SU-DHL-6 (cell line): ENCODE results near the gene ACSS2.
"Not testable (repeated sequence)": the region's sequence is repeated elsewhere in the genome, so short reads cannot be mapped to it uniquely, and the experiment has no call there.

ENCODE experiments used
- H2AFZ ChIP-seq: fragments of 200-600 bp; sonication (generic); 2 replicates; pipeline ENCODE4 v1.6.1; 2014; ENCODE audit warnings: low read depth, mild to moderate bottlenecking, moderate library complexity, mixed read lengths, antibody characterized with exemption, low read length; ENCODE audit not compliant: severe bottlenecking
- H3F3A ChIP-seq: fragments of 200-600 bp; shearing (Covaris generic); 2 replicates; pipeline ENCODE4 v1.6.0; 2016; ENCODE audit warnings: antibody characterized with exemption, mild to moderate bottlenecking; ENCODE audit not compliant: insufficient read depth
- H3K27ac ChIP-seq: fragments of 200-600 bp; sonication (generic); 2 replicates; pipeline ENCODE4 v1.5.1; 2016; ENCODE audit warnings: low read depth, mild to moderate bottlenecking, low read length, moderate library complexity, mixed read lengths
- H3K27me3 ChIP-seq: fragments of 200-600 bp; sonication (generic), shearing (Covaris generic); 2 replicates; pipeline ENCODE4 v1.6.0; 2014; ENCODE audit warnings: mild to moderate bottlenecking, low read length
- H3K36me3 ChIP-seq: fragments of 200-600 bp; sonication (generic); 2 replicates; pipeline ENCODE4 v1.6.1; 2014; ENCODE audit warnings: mild to moderate bottlenecking, low read length, mixed read lengths
- H3K4me2 ChIP-seq: fragments of 300-600, 200-600 bp; shearing (Covaris generic), sonication (generic); 2 replicates; pipeline ENCODE4 v1.6.0; 2014; ENCODE audit warnings: low read length, low read depth, mild to moderate bottlenecking; ENCODE audit not compliant: poor library complexity, severe bottlenecking
- H3K4me3 ChIP-seq: fragments of 200-600 bp; sonication (generic); 2 replicates; pipeline ENCODE4 v1.5.1; 2014; ENCODE audit warnings: antibody characterized with exemption, low read length, mild to moderate bottlenecking, mixed read lengths; ENCODE audit not compliant: insufficient read depth, poor library complexity, severe bottlenecking
- H3K79me2 ChIP-seq: fragments of 200-600 bp; sonication (generic); 2 replicates; pipeline ENCODE4 v1.6.1; 2014; ENCODE audit warnings: mild to moderate bottlenecking, low read length, moderate library complexity; ENCODE audit not compliant: insufficient read depth
- H3K9ac ChIP-seq: fragments of 200-600 bp; sonication (generic); 2 replicates; pipeline ENCODE4 v1.7.0; 2014; ENCODE audit warnings: mild to moderate bottlenecking, low read length
- H3K9me2 ChIP-seq: fragments of 200-600 bp; sonication (generic); replicated peaks from 2 replicates; pipeline ENCODE4 v1.6.1; 2014; ENCODE audit warnings: low read length; ENCODE audit not compliant: insufficient read depth
- H3K9me3 ChIP-seq: fragments of 200-600 bp; sonication (generic); 2 replicates; pipeline ENCODE4 v1.6.1; 2014; ENCODE audit warnings: low read length, mixed read lengths; ENCODE audit not compliant: insufficient read depth
- H4K20me1 ChIP-seq: fragments of 200-600 bp; sonication (generic); 2 replicates; pipeline ENCODE4 v1.6.1; 2014; ENCODE audit warnings: low read depth, mild to moderate bottlenecking, antibody characterized with exemption, low read length, moderate library complexity, mixed read lengths
- CTCF ChIP-seq: fragments of 200-600 bp; sonication (generic); IDR thresholded peaks from one replicate; pipeline ENCODE4 v1.5.1; 2017; ENCODE audit warnings: antibody characterized with exemption, mild to moderate bottlenecking, low read length, moderate library complexity; ENCODE audit not compliant: insufficient read depth, poor library complexity, severe bottlenecking
- EZH2phosphoT487 ChIP-seq: fragments of 200-600 bp; sonication (generic), shearing (Covaris generic); conservative IDR thresholded peaks from 2 replicates; pipeline ENCODE4 v1.6.1; 2018; ENCODE audit warnings: mild to moderate bottlenecking, antibody characterized with exemption, low read length, moderate library complexity, mixed read lengths

Gene ACSS2

DNA sequence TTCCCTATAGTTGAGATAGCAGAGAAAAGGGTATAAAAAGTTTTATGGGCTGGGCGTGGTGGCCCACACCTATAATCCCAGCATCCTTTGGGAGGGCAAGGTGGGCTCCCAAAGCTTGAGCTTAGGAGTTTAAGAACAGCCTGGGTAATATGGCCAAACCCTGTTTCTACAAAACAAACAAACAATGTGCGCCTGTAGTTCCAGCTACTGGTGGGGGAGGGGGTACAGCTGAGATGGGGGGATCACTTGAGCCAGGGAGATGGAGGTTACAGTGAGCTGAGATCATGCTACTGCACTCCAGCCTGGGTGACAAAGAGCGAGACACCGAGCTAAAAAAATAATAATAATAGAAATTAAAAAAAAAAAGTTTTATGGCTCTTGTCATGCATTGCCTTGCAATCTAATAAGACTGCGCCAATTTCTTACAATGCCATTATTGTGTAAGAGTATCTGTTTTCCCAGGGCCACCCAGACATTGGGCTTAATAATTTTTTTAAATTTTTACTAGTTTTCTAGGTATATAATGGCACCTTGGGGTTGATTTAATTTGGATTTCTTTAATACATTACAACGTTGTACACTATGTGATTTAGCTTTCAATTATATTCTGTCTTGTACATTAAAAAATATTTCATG is 3.9 kb downstream of the ACSS2 start:
- Histone ChIP-seq H2AFZ (no peak overlapping the region), H3K36me3 (no peaks in the 10 kb centered on the region), H3K79me2 (no peaks in the 10 kb centered on the region), H3K4me3 (no peak overlapping the region), H3F3A (no peaks in the 10 kb centered on the region), H4K20me1 (no peaks in the 10 kb centered on the region), H3K27ac (no peak overlapping the region), H3K4me2 (no peak overlapping the region), H3K27me3 (no peaks in the 10 kb centered on the region), H3K9me3 (no peaks in the 10 kb centered on the region), H3K9me2 (no peaks in the 10 kb centered on the region), H3K9ac (no peak overlapping the region)
- no peak for TF ChIP-seq CTCF
- TF ChIP-seq EZH2phosphoT487: no peak

- not testable (repeated sequence) for H3K4me3 ChIP-seq, H3K27me3 ChIP-seq
These were observed 4.6 kb downstream of the ACSS2 start for GRCh38 chr20:34880971-34881370.

GRCh38 chr20:34881689-34882088 is 5.3 kb downstream of the ACSS2 start:
- no peak for TF ChIP-seq CTCF
- TF ChIP-seq EZH2phosphoT487: no peak
- Histone ChIP-seq H3F3A (no peaks in the 10 kb centered on the region), H3K9ac (no peak overlapping the region), H3K4me2 (no peak overlapping the region), H3K9me3 (no peaks in the 10 kb centered on the region), H3K27ac (no peak overlapping the region), H4K20me1 (no peaks in the 10 kb centered on the region), H3K36me3 (no peaks in the 10 kb centered on the region), H3K79me2 (no peaks in the 10 kb centered on the region), H2AFZ (no peak overlapping the region), H3K9me2 (no peaks in the 10 kb centered on the region), H3K4me3 (no peak overlapping the region), H3K27me3 (no peaks in the 10 kb centered on the region)

More at GRCh38 chr20:34880971-34881370, 4.6 kb downstream of the ACSS2 start:
- not testable (repeated sequence) for H3K9me3 ChIP-seq, H3K9me2 ChIP-seq, H3K79me2 ChIP-seq, H4K20me1 ChIP-seq, H3K27ac ChIP-seq, H3F3A ChIP-seq, H3K9ac ChIP-seq, H3K4me2 ChIP-seq, H3K36me3 ChIP-seq, H2AFZ ChIP-seq

DNA sequence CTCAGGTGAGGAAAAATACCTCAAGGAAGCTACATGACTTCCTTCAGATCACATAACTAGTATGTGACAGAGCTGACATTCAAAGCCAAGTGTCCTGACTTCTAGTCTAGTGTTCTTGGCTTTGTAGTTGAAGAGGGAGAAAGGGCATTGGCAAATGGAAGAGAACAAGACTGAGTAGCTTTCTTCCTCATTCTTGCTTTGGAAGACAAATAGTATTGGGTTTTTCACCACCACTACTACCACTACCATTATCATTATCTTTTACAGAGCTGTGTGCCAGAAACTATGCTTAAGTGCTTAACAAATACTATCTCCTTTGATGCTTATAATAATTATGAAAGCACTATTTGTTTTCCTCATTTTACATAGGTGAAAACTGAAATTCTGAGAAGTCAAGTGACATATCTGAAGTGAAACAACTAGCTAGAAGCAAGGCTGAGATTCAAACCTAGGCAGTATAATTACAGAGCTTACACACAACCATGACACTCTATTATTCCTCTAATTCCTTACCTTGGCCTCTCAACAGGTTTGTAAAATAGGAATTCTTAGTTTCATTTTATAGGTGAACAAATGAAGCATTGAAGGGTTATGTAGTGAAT is 6.8 kb downstream of the ACSS2 start:
- no peaks in the 10 kb centered on the region for H3K79me2 ChIP-seq
- H3K9ac ChIP-seq: no peak overlapping the region
- no peaks in the 10 kb centered on the region for H3F3A ChIP-seq
- H2AFZ ChIP-seq: no peak overlapping the region
- H3K27me3 ChIP-seq: no peaks in the 10 kb centered on the region
- no peak overlapping the region for H3K4me2 ChIP-seq
- TF ChIP-seq CTCF (no peak), EZH2phosphoT487 (no peak)
- H3K4me3 ChIP-seq: no peak overlapping the region
- no peaks in the 10 kb centered on the region for H3K9me2 ChIP-seq
- H3K36me3 ChIP-seq: no peaks in the 10 kb centered on the region
- no peak overlapping the region for H3K27ac ChIP-seq
- H3K9me3 ChIP-seq: no peaks in the 10 kb centered on the region
- H4K20me1 ChIP-seq: no peaks in the 10 kb centered on the region
